Measurements from ENCODE around the gene MED4. TPM values are rescaled to one million over a fixed set of nuclear protein-coding genes. Genes with fewer than 3 reads are reported as not detected.

Gene MED4
- total RNA-seq, 1 donor from 2014 or later, result 39.7 TPM

DNA sequence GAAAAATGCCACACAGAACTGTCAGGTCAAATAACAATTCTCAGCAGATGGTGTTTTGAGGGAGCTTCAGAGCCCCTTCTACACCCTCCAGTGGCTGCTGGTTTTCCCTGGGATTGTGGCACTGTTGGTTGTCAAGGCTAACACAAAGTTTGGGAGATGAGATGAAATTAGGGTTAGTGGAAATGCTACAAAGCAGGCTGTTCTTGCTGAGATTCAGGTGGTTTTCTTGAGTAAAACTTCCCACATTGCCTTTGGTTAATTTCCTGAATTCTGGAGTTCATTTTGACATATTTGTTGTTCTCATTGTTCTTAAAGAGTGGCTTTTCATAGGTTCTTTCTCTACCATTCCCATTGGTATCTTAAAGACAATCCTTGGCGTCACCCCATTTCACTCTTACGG lies 22.1 kb downstream of the MED4 start:
- no peaks in the 10 kb centered on the region for H3K4me1 ChIP-seq
- DNase-seq, result no peak
- intact Hi-C loops (cut with DNase I), result no loop called here
- no peaks in the 10 kb centered on the region for H3K27me3 ChIP-seq
- H3K4me3 ChIP-seq, result no peak overlapping the region
- no peak overlapping the region for H3K27ac ChIP-seq
- H3K36me3 ChIP-seq, result peaks cover 70% of the 10 kb centered on the region
- H3K9me3 ChIP-seq, result peaks cover 19% of the 10 kb centered on the region
- no peak for TF ChIP-seq CTCF (IDR thresholded peaks at IDR 0.05)
- no peak for ATAC-seq

DNA sequence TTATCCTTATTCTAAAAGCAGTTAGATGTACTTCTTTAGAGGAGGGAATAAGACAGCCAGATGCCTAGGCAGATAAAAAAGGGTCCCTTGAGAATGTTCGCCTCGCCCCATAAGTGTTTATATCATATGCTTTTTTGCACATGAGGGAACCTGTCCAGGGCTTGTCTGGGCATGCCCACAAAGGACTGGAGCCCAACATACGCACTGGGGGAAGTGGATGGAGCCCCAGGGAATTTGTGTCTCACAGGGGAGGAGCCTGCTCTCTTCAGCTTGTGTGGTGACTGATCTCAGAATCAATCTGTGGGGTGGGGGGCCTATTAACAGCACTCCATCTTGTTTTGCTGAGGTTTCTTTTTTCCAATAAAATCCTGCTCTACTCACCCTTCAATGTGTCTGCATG lies 22.6 kb downstream of the MED4 start:
- intact Hi-C loops (cut with DNase I), result no loop called here
- DNase-seq (no peak), ATAC-seq (no peak)
- Histone ChIP-seq H3K4me1 (no peaks in the 10 kb centered on the region), H3K36me3 (peaks cover 70% of the 10 kb centered on the region), H3K27ac (no peak overlapping the region), H3K9me3 (peaks cover 24% of the 10 kb centered on the region), H3K4me3 (no peak overlapping the region), H3K27me3 (no peaks in the 10 kb centered on the region)
- no peak for TF ChIP-seq CTCF (IDR thresholded peaks at IDR 0.05)

DNA sequence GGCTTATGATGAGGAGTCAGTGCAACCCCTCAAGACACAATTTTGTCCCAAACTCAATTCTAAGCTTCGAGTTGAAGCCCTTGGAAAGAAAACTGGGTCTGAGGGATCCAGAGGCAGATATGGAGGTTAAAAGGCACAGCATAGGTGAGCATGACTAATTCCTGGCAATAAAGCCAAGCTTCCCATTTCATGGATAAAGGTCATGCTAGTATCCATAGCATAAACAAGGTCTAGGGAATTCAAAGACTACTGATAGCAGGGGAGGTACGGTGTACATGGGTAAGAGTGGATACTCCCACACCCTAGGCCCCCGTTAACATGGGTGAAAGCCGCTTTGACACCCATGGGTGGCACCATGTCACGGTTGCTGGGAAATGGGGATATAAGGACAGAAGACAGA lies 24.0 kb downstream of the MED4 start:
- DNase-seq (no peak), ATAC-seq (no peak)
- no peak for TF ChIP-seq CTCF (IDR thresholded peaks at IDR 0.05)
- Histone ChIP-seq H3K27me3 (no peaks in the 10 kb centered on the region), H3K36me3 (peaks cover 66% of the 10 kb centered on the region), H3K4me3 (no peak overlapping the region), H3K27ac (no peak overlapping the region), H3K9me3 (peaks cover 24% of the 10 kb centered on the region), H3K4me1 (no peaks in the 10 kb centered on the region)
- intact Hi-C loops (cut with DNase I), result no loop called here

GRCh38 chr13:48069573-48069972 lies 25.3 kb downstream of the MED4 start:
- Histone ChIP-seq H3K27me3 (no peaks in the 10 kb centered on the region), H3K9me3 (peaks cover 24% of the 10 kb centered on the region), H3K4me1 (no peaks in the 10 kb centered on the region), H3K4me3 (no peak overlapping the region), H3K36me3 (peaks cover 58% of the 10 kb centered on the region), H3K27ac (no peak overlapping the region)
- intact Hi-C loops (cut with DNase I), result no loop called here
- ATAC-seq (no peak), DNase-seq (no peak)
- no peak for TF ChIP-seq CTCF (IDR thresholded peaks at IDR 0.05)

- Histone ChIP-seq H3K36me3 (peaks cover 58% of the 10 kb centered on the region), H3K4me3 (no peak overlapping the region), H3K27ac (no peak overlapping the region), H3K27me3 (no peaks in the 10 kb centered on the region), H3K4me1 (no peaks in the 10 kb centered on the region), H3K9me3 (peaks cover 24% of the 10 kb centered on the region)
- intact Hi-C loops (cut with DNase I), result no loop called here
- no peak for DNase-seq
- TF ChIP-seq CTCF (IDR thresholded peaks at IDR 0.05), result no peak
- ATAC-seq, result no peak
Measured at GRCh38 chr13:48068952-48069351, 26.0 kb downstream of the MED4 start.

DNA sequence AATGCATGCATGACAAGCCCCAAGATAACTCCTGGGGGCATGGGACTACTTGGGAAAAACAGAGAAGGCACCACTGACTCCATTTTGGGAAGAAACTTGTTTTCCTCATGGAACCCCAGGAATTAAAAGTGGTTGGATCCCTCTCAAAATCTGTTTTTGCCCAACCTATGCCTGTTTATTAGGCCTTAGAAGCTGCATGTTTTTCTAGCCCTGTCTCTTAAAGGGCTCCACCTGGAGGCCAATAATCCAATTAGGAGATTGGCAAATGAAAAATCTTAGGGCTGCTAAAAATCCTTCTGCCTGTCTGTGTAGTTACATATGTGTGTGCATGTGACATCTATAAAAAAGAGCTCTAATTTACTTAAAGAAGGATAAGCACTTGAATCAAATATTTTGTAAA lies 26.9 kb downstream of the MED4 start:
- no peak for TF ChIP-seq CTCF (IDR thresholded peaks at IDR 0.05)
- Histone ChIP-seq H3K4me1 (no peaks in the 10 kb centered on the region), H3K27ac (no peak overlapping the region), H3K4me3 (no peak overlapping the region), H3K27me3 (no peaks in the 10 kb centered on the region), H3K9me3 (peaks cover 24% of the 10 kb centered on the region), H3K36me3 (peaks cover 51% of the 10 kb centered on the region)
- ATAC-seq (no peak), DNase-seq (no peak)
- intact Hi-C loops (cut with DNase I), result no loop called here
